Measurements from ENCODE around the gene MYOF. TPM values are rescaled to one million over a fixed set of nuclear protein-coding genes. Genes with fewer than 3 reads are reported as not detected.
"Not testable (repeated sequence)": the region's sequence is repeated elsewhere in the genome, so short reads cannot be mapped to it uniquely, and the experiment has no call there.

The MYOF gene
- total RNA-seq, 1 donor from 2014 or later, result 21.0 TPM

- ATAC-seq (no peak), DNase-seq (no peak)
- intact Hi-C loops (cut with micrococcal nuclease), result no loop called here
These were observed 44.1 kb downstream of the MYOF start for GRCh38 chr10:93437946-93438612.

- DNase-seq (peak; percentile 72), ATAC-seq (peak; percentile 96)
- intact Hi-C loops (cut with micrococcal nuclease), result no loop called here
These were observed 44.8 kb downstream of the MYOF start for GRCh38 chr10:93437086-93437945.

GRCh38 chr10:93436591-93437085 lies 45.5 kb downstream of the MYOF start:
- DNase-seq, result peak; percentile 53
- intact Hi-C loops (cut with micrococcal nuclease), result no loop called here
- peak; percentile 79 for ATAC-seq

GRCh38 chr10:93435621-93436397 lies 46.3 kb downstream of the MYOF start:
- intact Hi-C loops (cut with micrococcal nuclease), result no loop called here
- no peak for ATAC-seq
- no peak for DNase-seq

- ATAC-seq (no peak), DNase-seq (no peak)
- intact Hi-C loops (cut with micrococcal nuclease), result no loop called here
These were observed 47.1 kb downstream of the MYOF start for GRCh38 chr10:93434991-93435491.

- ATAC-seq, result no peak
- intact Hi-C loops (cut with micrococcal nuclease), result no loop called here
These were observed 50.8 kb downstream of the MYOF start for GRCh38 chr10:93431361-93431760.

GRCh38 chr10:93425861-93426260 lies 56.3 kb downstream of the MYOF start:
- intact Hi-C loops (cut with micrococcal nuclease), result no loop called here
- DNase-seq, result no peak
- no peak for ATAC-seq

More at GRCh38 chr10:93431361-93431760, 50.8 kb downstream of the MYOF start:
- DNase-seq, result no peak

- ATAC-seq (no peak), DNase-seq (no peak)
- intact Hi-C loops (cut with micrococcal nuclease), result no loop called here
These were observed 60.0 kb downstream of the MYOF start for GRCh38 chr10:93422118-93422517.

- intact Hi-C loops (cut with micrococcal nuclease), result no loop called here
- ATAC-seq (no peak), DNase-seq (no peak)
These were observed 60.9 kb downstream of the MYOF start for GRCh38 chr10:93420944-93421825.

GRCh38 chr10:93420091-93420490 lies 62.0 kb downstream of the MYOF start:
- intact Hi-C loops (cut with micrococcal nuclease), result no loop called here
- DNase-seq (no peak), ATAC-seq (peak; percentile 53)

- DNase-seq; intact Hi-C loops (cut with micrococcal nuclease); ATAC-seq: not testable (repeated sequence)
These were observed 63.1 kb downstream of the MYOF start for GRCh38 chr10:93419016-93419415.

GRCh38 chr10:93417921-93418320 lies 64.2 kb downstream of the MYOF start:
- intact Hi-C loops (cut with micrococcal nuclease), result no loop called here
- no peak for DNase-seq
- ATAC-seq, result peak; percentile 7

GRCh38 chr10:93417266-93417665 lies 64.9 kb downstream of the MYOF start:
- DNase-seq, result peak; percentile 75

GRCh38 chr10:93416824-93417223 lies 65.3 kb downstream of the MYOF start:
- ATAC-seq (no peak), DNase-seq (no peak)
- intact Hi-C loops (cut with micrococcal nuclease), result no loop called here

More at GRCh38 chr10:93417266-93417665, 64.9 kb downstream of the MYOF start:
- intact Hi-C loops (cut with micrococcal nuclease), result no loop called here
- peak; percentile 91 for ATAC-seq

GRCh38 chr10:93415693-93416092 lies 66.4 kb downstream of the MYOF start:
- intact Hi-C loops (cut with micrococcal nuclease), result no loop called here
- ATAC-seq (no peak), DNase-seq (no peak)

GRCh38 chr10:93413252-93413689 lies 68.9 kb downstream of the MYOF start:
- no peak for ATAC-seq
- intact Hi-C loops (cut with micrococcal nuclease), result no loop called here
- DNase-seq, result no peak

GRCh38 chr10:93412801-93413200 lies 69.3 kb downstream of the MYOF start:
- ATAC-seq (no peak), DNase-seq (no peak)
- intact Hi-C loops (cut with micrococcal nuclease), result no loop called here

GRCh38 chr10:93410697-93411348 lies 71.3 kb downstream of the MYOF start:
- DNase-seq (no peak), ATAC-seq (no peak)
- intact Hi-C loops (cut with micrococcal nuclease), result no loop called here

Measured in left ventricle myocardium superior (tissue), 1 donor.